COLO829 (cell line): ENCODE results near the gene SLC2A8.

Experiments
- DNase-seq: peaks from one replicate; pipeline ENCODE4 v3.0.0; 2012; ENCODE audit warnings: low spot score

The SLC2A8 gene

DNA sequence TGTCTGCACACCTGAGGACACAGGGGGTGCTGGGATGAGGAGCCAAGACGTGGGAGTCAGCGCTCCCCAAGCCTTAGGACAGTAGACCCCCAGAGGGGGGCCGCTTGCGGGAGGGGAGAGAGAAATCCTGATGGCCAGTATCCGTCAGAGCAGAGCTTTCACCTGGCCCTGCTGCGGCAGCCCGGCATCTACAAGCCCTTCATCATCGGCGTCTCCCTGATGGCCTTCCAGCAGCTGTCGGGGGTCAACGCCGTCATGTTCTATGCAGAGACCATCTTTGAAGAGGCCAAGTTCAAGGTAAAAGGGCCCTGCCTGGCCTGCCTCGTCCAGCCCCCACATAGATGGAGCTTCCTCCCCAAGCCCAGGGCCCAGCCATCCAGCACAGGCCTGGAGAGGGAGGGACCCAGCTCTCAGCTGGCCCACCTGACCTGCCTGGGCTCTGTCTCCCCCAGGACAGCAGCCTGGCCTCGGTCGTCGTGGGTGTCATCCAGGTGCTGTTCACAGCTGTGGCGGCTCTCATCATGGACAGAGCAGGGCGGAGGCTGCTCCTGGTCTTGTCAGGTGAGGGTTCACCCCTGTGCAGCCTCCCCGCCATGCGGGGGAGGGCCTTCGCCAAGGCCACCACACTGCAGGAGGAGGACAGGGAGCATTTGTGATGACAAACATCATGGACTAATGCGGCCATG lies 6.7 kb downstream of the SLC2A8 start:
- DNase-seq = no peak

DNA sequence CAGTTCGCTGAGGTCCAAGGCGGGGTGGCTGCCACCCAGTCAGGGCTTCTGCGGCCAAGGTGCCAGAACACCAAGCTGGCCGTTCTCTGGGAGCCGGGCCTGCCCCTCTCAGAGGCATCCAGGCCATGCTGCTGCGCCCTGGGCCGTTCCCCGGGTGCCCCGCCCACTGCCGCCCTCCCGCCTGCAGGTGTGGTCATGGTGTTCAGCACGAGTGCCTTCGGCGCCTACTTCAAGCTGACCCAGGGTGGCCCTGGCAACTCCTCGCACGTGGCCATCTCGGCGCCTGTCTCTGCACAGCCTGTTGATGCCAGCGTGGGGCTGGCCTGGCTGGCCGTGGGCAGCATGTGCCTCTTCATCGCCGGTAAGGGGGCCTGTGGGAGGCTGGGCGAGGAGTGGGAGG lies 7.7 kb downstream of the SLC2A8 start:
- DNase-seq = no peak

DNA sequence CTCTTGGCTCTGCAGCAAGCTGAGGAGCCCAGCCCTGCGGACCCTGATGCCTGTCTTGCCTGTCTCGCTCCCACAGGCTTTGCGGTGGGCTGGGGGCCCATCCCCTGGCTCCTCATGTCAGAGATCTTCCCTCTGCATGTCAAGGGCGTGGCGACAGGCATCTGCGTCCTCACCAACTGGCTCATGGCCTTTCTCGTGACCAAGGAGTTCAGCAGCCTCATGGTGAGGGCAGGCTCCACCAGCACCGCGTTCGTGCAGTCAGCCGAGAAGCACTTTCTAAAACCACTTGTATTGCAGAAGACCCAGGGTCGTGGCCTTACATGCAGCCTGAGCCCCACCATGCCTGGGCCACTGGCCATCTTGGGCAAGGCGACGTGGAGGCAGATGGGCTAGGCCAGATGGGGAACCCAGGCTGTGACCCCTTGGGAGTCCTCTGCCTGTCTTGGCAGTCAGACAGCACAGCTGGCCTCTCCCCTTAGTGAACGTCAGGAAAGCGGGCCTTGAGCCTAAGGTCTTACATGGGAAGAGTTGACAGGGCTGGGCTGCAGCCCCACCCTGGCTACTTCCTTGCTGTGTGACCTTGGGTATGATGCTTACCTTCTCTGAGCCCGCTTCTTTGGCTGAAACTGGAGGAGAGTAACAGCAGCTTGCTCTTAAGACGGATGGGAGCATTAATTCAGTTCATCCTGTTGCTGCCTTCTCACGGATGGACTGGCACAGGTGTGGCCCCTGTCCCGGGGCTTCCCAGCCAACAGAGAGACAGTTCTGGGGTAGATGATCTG lies 8.6 kb downstream of the SLC2A8 start:
- no peak for DNase-seq

DNA sequence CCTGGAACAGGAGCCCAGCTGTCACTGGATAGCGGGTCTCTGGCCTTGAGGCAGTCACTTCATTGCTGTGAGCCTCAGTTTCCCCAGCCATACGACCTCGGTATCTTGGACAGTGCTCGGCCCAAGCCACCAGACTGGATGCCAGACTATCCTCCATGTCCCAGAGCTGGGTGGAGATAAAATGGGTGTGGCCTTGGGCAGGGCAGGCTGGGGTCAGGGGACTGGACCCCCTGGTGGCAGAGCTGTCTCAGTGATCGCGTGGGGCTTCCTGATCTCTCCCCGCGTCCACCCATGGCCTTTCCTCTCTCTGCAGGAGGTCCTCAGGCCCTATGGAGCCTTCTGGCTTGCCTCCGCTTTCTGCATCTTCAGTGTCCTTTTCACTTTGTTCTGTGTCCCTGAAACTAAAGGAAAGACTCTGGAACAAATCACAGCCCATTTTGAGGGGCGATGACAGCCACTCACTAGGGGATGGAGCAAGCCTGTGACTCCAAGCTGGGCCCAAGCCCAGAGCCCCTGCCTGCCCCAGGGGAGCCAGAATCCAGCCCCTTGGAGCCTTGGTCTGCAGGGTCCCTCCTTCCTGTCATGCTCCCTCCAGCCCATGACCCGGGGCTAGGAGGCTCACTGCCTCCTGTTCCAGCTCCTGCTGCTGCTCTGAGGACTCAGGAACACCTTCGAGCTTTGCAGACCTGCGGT lies 10.0 kb downstream of the SLC2A8 start:
- no peak for DNase-seq

DNA sequence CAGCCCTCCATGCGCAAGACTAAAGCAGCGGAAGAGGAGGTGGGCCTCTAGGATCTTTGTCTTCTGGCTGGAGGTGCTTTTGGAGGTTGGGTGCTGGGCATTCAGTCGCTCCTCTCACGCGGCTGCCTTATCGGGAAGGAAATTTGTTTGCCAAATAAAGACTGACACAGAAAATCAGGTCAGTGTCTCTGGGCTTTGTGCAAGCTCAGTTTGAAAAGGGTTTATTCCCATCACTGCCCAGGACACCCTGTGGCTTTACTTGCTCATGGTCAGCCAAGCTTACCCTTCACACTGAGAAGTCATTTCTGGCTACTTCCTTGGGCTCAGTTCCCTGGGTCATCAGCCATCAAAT lies 10.5 kb downstream of the SLC2A8 start:
- DNase-seq = no peak

DNA sequence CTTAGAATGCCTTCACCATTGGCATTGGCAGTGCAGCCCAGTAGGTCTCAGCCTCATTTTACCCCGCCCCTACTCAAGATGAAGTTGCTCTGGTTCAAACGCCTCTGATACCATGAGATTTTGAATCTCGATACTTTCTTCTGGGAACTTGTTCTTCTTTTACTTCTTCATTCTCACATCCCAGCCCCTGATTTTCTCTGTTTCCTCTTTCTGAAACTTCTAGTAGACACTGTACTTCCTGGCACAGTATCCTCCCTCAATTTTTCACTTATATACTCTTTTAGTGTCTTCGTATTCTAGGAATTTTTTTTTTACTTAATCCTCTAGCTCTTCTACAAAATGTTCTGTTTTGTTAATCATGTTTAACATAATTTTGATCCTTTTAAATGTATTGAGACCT lies 14.2 kb downstream of the SLC2A8 start:
- no peak for DNase-seq

DNA sequence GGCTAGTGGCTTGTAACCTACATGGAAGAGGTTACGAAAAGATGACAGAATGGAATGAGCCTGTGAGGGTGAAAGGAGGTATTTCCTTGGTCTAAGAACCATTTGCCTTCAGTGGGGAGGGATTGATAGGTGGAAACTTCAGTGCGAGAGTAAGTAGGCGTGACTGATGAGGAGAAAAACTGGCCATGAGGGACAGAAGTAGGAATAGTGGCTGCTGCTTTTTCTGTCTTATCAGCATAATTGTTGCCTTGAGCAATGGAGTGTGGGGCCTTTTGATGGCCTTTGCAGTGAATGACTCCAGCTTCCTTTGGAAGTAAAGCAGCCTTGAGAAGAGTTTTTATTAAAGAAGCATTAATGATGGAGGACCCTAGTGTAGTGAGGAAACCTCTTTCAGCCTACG lies 18.2 kb downstream of the SLC2A8 start:
- no peak for DNase-seq

DNA sequence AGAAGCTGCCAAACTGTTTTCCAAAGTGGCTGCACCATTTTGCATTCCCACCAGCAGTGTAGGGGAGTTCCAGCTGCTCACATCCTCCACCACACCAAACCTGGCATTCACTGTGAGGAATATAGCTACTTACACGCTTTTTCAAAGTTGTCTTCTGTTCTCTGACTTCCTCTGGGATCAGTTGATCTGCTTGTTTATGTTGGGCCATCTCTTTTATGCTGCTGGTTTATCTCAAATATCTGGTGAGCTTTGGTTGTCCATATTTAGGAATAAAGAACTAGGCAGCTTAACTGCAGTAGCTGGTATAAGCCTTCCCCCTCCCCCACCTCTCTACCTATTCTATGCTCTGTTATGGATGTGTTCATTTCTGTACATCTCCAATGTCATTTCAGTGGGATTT lies 18.7 kb downstream of the SLC2A8 start:
- no peak for DNase-seq

DNA sequence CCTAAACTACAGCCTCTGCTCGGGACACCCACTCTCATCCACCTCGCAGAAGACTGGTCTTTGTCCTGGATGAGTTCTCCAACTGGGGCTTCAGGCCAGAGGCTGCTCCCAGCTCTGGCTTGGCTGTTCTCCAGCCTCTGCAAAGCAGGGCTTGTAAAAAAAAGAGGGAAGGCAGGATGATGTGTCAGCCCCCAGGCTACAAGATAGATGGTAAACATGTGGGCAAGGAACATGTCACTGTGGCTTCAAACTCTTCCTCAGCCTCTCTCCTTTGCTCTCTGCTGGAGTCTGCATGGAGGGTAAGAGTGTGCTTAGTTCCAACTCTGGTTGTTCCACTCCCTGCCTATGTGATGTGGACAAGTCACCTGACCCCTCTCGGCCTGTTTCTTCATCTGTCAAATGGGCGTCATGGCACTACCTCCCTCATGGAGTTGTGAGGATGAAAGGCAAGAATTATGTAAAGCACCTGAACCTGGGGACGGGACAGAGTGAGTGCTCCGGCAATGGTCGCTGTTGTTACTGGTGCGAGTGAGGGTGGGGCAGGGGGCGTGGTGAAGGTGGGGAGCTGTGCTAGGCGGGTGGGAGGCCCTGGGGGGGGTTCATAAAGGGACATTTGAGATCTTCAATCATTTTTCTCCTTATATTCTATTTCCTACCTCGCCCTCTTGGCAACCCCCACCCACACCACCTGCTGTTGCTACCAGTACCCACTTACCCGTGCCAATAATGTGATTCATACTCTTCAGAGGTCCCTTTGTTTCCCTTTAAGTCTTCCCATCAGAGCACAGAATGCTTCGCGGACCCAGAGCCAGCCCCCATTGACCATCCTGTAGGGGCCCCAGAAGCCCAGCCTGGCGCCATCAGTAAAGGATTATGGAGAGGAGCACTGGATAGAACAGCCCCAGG lies 20.4 kb downstream of the SLC2A8 start:
- peak; percentile 86 for DNase-seq

DNA sequence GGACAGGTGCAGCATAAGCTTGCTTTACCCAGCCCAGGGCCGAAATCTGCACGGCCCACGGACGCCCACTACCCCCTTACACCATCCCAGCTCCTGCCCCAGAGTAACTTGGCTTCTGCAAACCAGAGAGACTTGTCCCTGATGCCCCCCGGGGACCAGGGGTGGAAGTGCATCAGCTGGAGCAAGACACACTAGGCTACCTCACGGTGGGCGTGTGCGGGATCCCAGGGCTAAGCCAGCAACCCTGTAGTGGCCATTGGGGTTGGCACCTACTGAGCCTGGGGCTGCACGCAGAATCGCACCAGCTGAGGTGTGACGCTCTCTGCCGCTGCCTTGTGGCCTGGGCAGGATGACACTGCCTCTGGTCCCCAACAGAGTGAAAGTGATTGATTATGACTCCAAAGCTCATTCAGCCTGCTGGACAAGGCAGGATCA lies 21.1 kb downstream of the SLC2A8 start:
- no peak for DNase-seq

DNA sequence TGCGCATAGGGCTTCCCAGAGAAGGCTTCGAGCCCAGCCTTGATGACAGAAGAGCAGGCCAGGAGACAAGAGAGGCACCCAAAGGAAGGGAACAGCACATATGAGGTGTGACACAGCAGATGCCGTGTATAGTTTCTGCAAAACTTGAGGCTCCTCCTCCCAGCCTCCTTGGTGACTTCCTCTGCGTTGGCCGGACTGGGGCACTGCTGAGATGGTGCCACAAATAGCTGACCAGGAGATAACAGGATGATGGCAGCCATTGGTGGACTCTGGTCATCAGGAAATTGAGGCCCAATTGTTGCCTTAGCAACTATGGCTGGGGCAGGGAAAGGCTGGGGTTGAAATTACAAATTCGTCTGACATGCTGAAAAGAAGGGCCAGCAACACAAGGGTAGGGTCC lies 22.4 kb downstream of the SLC2A8 start:
- no peak for DNase-seq

DNA sequence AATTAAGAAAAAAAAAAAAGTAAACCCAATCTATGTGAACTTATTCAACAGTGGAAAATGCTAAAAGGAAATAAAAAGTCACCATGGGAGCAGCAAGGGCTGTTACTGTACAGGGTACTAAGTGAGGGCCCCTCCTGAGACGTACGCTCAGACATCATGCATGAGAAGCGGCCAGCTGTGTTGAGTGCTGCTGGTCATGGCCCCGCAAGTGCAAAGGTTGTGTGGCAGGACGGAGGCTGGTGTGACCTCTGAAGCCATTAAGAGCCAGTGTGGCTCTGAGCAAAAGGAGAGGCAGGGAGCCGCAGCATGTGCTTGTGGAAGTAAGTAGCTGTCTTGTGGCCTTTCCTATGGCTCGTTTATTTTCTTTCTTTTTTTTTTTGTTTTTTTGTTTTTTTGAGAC lies 24.1 kb downstream of the SLC2A8 start:
- no peak for DNase-seq

DNA sequence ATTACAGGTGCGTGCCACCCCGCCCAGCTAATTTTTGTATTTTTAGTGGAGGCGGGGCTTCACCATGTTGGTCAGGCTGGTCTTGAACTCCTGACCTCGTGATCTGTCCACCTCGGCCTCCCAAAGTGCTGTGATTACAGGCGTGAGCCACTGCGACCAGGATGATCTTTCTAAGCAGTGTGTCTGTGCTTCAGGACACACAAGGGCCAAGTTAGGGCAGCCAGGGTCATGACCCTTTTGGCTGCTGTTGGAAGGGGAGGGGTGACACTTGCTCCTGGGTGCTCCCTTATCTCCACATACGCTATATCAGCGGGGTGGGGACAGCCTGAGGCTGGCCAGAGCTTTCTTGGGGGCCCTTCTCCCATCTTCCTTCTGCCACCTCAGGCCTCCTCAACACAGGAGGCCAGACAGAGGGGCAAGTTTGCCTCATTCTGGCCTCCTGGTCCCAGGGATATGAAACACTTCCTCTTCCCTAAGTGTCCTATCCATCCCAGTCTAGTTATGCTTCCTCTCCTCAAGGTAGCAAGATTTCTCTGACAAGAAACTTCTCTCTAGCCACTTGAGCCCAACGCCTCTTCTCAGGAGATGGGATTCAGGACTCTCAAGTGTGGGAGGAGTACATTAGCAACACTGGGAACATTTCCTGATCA lies 25.3 kb downstream of the SLC2A8 start:
- no peak for DNase-seq

DNA sequence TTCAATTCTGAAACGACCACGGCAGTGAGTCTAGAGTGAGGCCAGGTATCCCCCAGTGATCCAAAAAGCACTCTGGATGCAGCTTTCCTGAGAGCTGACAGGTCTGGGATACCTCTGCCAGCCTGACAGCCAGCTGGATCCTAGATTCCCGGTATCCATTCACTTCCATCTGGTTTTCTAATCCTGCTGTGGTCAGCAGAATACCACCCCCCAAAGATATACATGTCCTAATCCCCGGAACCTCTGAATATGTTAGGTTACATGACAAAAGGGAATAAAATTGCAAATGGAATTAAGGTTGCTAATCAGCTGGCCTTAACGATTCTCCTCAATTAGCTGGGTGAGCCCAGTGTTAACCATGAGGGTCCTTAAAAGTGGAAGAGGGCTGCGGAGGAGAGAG lies 25.8 kb downstream of the SLC2A8 start:
- no peak for DNase-seq

DNA sequence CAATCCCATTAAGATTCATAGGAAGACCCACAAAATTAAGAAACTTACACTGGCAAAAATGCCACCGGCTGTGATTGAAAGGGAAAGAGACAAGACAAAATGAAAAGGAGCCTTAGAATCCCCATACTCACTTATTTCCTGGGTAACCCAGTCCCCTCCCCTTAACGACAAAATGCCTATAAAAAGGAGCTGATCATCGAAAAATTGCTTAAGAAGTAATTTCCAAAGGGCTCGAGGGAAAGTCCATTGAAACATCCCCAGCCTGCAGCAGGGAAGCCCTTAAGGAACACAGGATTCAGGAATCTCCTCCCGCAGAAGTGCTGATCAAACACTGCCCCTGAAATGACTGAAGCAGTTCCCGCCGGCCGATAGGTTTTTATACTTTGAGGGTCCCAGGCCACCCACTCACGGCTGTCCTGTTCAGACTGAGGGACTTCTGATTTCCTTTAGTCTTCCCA lies 26.5 kb downstream of the SLC2A8 start:
- no peak for DNase-seq

DNA sequence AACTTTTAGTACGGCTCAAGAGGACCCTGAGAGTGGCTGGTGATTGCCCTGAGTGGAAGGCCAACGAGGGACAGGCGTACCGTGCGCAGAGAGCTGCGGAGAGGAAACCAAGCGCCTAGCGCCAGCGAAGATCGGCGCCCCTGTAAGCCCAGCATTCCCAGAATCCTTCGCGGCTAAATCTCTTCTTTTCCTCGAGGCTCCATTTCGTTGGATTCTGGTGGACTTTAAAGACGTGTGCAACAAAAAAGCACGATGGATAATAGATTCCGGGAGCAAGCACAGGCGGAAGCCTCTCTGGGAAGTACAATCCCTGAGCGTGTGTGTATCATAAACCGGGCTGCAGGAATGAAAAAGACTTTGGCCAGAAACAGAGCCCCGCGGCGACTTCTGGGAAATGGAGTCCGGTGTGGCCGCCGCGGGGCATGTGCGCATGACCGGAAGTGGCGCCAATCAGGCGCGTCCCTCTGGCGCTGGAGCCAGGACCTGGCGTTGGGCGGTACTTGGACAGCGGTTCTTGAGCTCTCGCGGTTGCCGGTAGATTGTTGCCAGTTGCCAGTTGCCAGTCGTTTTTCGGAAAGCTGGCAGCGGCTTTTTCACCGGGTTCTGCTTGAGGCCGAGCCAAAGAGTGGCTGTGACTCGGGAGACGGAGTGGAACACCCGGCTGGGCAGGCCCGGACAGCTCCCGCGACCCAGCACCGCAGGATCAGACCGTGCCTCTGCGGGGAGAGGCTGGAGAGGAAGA lies 27.1 kb downstream of the SLC2A8 start, which contains the start of gene ZNF79:
Gene ZNF79, plus strand, starts transcription at position 449 of the 742 bp plus-strand sequence. CDS start 406 bp downstream, outside the sequence.
- peak; percentile 99 for DNase-seq

DNA sequence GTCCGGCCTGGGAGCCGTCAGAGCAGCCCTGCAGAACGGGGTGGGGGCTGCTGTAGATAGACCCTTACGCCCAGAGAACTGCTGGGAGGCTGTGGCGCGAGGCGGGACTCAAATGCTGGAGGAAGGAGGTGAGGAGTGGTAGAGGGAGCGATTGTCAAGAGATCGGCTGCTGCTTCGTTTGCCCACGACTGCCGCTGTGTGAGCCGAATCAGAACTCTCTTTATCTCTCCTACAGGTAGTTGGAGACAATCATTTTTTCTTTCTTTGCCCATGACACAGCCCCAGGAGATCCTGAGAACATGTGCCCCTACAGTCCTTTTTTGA lies 27.7 kb downstream of the SLC2A8 start:
- DNase-seq = no peak

DNA sequence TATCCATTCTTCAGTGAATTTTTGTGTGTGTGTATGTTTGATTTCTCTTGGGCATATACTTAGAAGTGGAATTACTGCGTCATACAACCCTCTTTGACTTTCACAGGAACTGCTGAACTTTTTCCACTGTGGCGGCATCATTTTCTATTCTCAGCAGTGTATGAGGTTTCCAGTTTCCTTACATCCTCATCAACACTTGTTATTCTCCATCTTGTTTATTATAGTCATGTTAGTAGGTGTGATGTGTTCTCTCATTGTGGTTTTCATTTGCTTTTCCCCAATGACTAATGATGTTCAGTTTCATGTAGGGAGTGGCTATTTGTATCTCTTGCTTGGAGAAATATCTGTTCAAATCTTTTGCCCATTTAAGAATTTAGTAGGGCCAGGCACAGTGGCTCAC lies 29.8 kb downstream of the SLC2A8 start:
- no peak for DNase-seq

DNA sequence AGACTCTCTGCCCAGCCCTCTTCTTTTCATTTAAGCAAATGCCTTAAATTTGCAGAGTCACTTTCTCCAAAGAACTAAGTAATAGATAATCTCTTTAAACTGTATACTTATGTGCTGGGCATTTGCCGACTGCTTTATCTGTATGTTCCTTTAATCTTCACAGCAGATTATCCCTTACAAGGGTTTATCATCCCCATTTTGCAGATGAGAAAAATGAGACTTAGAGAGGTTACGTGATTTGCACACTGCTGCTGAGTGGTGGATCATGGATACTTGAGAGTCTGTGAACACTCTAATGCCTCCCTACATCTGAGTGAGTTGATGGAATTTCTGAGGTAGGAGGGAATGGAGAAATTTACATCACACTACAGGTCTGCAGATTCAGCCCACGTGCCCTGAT lies 31.4 kb downstream of the SLC2A8 start:
- no peak for DNase-seq

DNA sequence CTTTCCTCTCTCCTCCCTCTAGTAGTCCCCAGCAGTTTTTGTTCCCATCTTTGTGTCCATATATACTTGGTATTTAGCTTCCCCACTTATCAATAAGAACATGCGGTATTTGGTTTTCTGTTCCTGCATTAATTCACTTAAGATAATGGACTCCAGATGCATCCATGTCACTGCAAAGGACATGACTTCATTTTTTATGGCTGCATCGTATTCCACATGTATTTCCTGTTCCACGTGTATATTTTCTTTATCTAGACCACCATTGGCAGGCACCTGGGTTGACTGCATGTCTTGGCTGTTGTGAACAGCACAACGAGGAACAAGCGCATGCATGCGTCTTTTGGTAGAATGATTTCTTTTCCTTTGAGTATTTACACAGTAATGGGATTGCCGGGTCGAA lies 33.4 kb downstream of the SLC2A8 start:
- no peak for DNase-seq
